Adrenal gland (tissue), 12 donors: ENCODE results near the gene BLVRB. TPM values are rescaled to one million over a fixed set of nuclear protein-coding genes. Genes with fewer than 3 reads are reported as not detected.

Source experiments
- DNase-seq, 7 donors: peaks; one replicate each; pipeline ENCODE4 v3.0.0-alpha.2; 2019 to 2020
- H3K27ac ChIP-seq, 5 donors: fragments of 200-600 bp; sonication (generic) in 4 of 5; 1 replicate in 3 of 5; 2 replicates in 2 of 5; pipeline versions ENCODE4 v1.5.1 to v1.8.0; 2016 to 2020; ENCODE audit warnings: mild to moderate bottlenecking in 1 of 5
- H3K27me3 ChIP-seq: fragments of 200-600 bp; 2 replicates; pipeline ENCODE4 v1.8.0; 2021
- H3K36me3 ChIP-seq, 2 donors: fragments of 200-600 bp; replicated peaks in 1 of 2; 1 replicate in 1 of 2; 2 replicates in 1 of 2; pipeline versions ENCODE4 v1.5.1 to v1.8.0; 2018 to 2022
- H3K4me1 ChIP-seq, 2 donors: fragments of 200-600 bp; replicated peaks in 1 of 2; 1 replicate in 1 of 2; 2 replicates in 1 of 2; pipeline versions ENCODE4 v1.5.1 to v1.8.0; 2018 to 2021
- H3K4me3 ChIP-seq, 4 donors: fragments of 200-600 bp; sonication (generic) in 3 of 4; one replicate each; pipeline ENCODE4 v1.5.1; 2016 to 2018
- H3K9me3 ChIP-seq, 3 donors: fragments of 200-600 bp; sonication (generic) in 1 of 3; replicated peaks in 1 of 3; 1 replicate in 2 of 3; 2 replicates in 1 of 3; pipeline versions ENCODE4 v1.5.1 to v1.8.0; 2016 to 2021
- POLR2A ChIP-seq, 2 donors: fragments of 450-650 bp; IDR thresholded peaks; one replicate each; pipeline ENCODE4 v1.6.1; 2017; ENCODE audit warnings: antibody characterized with exemption in 2 of 2, mild to moderate bottlenecking in 2 of 2, moderate library complexity in 1 of 2
- WGBS, 4 donors: extraction: QIAGEN DNeasy Blood & Tissue Kit in 2 of 4; methylation state at CpG; one replicate each; pipeline versions ENCODE4 v1.1.5 to v1.1.7; 2013 to 2017; 5-methylcytosine and 5-hydroxymethylcytosine counted together
- intact Hi-C, 2 donors: fragments of 100-400 bp; cut with DNase I; formaldehyde crosslinking; loops; one replicate each; pipeline versions ENCODE4 v1.14.1 to v1.15.0; 2022 to 2023
- polyA plus RNA-seq, 3 donors: library from polyadenylated mRNA; stranded (reverse); fragments of 200-250 nt in 2 of 3; fragments of 350-450 nt in 1 of 3; fragmentation: Illumina TruSeq in 1 of 3; extraction: RNeasy Lipid Tissue Mini Kit (QIAGEN cat#74804) in 1 of 3; gene quantifications; one replicate each; pipeline ENCODE4 v1.2.3, GENCODE V29; 2013 to 2014
- total RNA-seq, 9 donors: library from RNA; depleted of rRNA in 4 of 9; stranded (reverse); fragments of >200 nt in 4 of 9; fragments of 120-200 nt in 1 of 9; fragmentation: NEBNext Ultra II Directional in 1 of 9; extraction: Animal tissue kit (Norgen Biotek cat#: 25700) in 1 of 9; gene quantifications; one replicate each; pipeline versions ENCODE4 v1.1.0 to v1.2.4, GENCODE V29; 2013 to 2023
- TF ChIP-seq, protein P1 (sequence below), 6 experiments: fragments of 450-650 bp in 4 of 6; fragments of 200-600 bp in 2 of 6; sonication (generic) in 1 of 6; IDR thresholded peaks; 1 replicate in 5 of 6; 2 replicates in 1 of 6; pipeline versions ENCODE4 v1.5.1 to v1.8.0; 2016 to 2021; ENCODE audit warnings: antibody characterized with exemption in 6 of 6, mild to moderate bottlenecking in 2 of 6, moderate library complexity in 1 of 6
- donor health status: healthy with polysubstance abuse.
- donor health status: Bipolar disorder and iron deficiency.
- donor health status: DM: yes; HTN: yes; CAD: no.
- donor health status: DM: no; HTN: no; CAD: no.
- donor health status: DM: no; HTN: no; CAD: no.
- donor health status: DM: yes; HTN: yes; CAD: no.

BLVRB gene
- total and polyA plus RNA-seq, 12 donors: 53.8 to 303 (median 123) TPM

DNA sequence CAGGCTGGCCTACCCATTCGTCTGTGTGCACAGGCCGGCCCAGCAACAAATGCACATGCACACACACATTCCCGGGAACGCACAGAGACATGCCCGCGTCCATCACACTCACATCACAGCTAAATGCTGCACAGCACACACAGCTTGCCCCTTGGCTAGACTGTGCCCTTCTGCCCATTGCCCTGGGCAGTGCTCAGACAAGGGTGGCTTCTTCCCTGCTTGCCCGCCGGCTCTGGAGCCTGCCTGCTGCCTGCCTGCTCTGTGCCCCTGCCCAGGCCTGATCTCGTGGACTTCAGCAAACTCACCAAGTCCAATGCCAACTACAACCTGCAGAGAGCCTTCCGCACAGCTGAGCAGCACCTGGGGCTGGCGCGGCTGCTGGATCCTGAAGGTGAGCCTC is 31.7 kb upstream of the BLVRB start:
- Histone ChIP-seq H3K27ac (no peak overlapping the region), H3K9me3 (no peaks in the 10 kb centered on the region), H3K36me3 (no peaks in the 10 kb centered on the region), H3K27me3 (no peaks in the 10 kb centered on the region), H3K4me1 (no peaks in the 10 kb centered on the region), H3K4me3 (no peak overlapping the region)
- intact Hi-C loops: no loop called here
- 84 to 93% (median 86%) methylated on average over 8 to 12 of the region's 12 CpGs for WGBS, 4 donors
- TF ChIP-seq, protein P1, sequence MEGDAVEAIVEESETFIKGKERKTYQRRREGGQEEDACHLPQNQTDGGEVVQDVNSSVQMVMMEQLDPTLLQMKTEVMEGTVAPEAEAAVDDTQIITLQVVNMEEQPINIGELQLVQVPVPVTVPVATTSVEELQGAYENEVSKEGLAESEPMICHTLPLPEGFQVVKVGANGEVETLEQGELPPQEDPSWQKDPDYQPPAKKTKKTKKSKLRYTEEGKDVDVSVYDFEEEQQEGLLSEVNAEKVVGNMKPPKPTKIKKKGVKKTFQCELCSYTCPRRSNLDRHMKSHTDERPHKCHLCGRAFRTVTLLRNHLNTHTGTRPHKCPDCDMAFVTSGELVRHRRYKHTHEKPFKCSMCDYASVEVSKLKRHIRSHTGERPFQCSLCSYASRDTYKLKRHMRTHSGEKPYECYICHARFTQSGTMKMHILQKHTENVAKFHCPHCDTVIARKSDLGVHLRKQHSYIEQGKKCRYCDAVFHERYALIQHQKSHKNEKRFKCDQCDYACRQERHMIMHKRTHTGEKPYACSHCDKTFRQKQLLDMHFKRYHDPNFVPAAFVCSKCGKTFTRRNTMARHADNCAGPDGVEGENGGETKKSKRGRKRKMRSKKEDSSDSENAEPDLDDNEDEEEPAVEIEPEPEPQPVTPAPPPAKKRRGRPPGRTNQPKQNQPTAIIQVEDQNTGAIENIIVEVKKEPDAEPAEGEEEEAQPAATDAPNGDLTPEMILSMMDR (IDR thresholded peaks at IDR 0.05): no peak
- no peak for TF ChIP-seq POLR2A (IDR thresholded peaks at IDR 0.05)
- DNase-seq: no peak

DNA sequence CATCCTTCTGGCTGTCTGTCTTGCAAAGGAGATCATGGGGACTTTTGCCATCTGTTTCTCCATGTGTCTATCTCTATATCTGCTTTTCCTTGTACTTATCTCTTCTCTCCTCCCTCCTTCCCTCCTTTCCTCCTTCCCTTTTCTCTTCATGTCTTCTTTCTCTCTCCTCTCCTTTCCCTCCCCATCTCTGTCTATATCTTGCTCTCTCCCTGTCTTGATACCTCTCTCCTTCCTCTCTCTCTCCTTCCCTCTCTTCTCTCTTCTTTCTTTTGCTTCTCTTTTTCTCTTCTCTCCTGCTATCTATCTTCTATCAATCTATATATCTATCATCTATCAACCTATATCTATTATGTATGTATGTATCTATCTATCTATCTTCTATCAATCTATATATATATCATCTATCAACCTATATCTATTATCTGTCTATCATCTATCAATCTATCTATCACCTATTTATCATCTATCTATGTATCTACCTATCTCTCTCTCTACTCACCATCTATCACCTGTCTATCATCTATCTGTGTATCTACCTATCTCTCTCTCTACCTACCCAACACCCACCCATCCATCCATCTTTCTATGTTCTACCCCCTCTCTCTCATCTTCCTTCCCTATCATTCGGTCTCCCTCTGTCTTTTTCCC is 28.8 kb upstream of the BLVRB start:
- Histone ChIP-seq H3K27me3 (no peaks in the 10 kb centered on the region), H3K36me3 (no peaks in the 10 kb centered on the region), H3K27ac (no peak overlapping the region), H3K4me3 (no peak overlapping the region), H3K4me1 (no peaks in the 10 kb centered on the region), H3K9me3 (no peaks in the 10 kb centered on the region)
- intact Hi-C loops: no loop called here
- no peak for TF ChIP-seq POLR2A (IDR thresholded peaks at IDR 0.05)
- TF ChIP-seq, protein P1 (IDR thresholded peaks at IDR 0.05): no peak
- WGBS, 4 donors: 62 to 79% (median 74%) methylated on average over 1 of the region's 1 CpG
- no peak for DNase-seq

DNA sequence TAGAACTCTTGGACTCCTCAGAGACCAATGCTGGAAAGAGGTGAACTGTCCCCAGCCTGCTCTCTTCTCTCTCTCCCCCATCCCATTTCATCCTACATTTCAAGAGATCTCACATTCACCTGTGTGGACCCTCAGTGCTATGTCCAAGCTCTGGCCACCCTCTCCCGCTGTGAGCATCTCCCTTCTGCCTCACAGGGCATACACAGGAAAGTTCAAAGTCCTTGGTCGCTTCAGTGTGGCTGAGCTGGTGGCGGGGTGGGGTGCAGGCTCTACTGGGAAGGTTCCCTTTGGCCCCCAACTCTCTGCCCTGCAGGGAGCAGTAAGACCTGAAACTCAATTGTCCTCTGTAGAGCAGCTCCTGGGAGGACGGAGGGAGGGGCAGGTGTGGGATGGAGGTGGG is 28.2 kb upstream of the BLVRB start:
- H3K4me3 ChIP-seq: no peak overlapping the region
- intact Hi-C loops: no loop called here

DNA sequence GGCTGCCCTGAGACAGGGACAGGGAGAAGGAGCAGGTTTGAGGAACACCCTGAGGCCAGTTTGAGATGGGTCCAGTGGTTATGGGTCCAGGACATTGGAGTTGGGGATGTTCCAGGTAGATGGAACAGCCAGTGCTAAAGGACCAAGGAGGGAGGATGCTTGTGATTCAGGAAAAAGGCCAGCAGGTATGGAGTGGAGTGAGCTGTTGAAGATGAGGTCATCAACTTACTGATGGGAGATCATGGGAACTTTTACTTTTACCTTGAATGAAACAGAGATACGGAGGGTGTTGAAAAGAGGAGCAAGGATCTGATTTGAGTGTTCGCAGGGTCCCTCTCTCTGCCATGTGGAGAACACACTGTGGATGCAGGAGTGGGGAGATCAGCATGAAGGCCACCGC is 26.7 kb upstream of the BLVRB start:
- H3K4me3 ChIP-seq: no peak overlapping the region
- no peak for TF ChIP-seq POLR2A (IDR thresholded peaks at IDR 0.05)
- TF ChIP-seq, protein P1 (IDR thresholded peaks at IDR 0.05): no peak
- no peak overlapping the region for H3K27ac ChIP-seq
- DNase-seq: no peak
- no peaks in the 10 kb centered on the region for H3K36me3 ChIP-seq
- no peaks in the 10 kb centered on the region for H3K9me3 ChIP-seq
- H3K27me3 ChIP-seq: no peaks in the 10 kb centered on the region
- intact Hi-C loops: no loop called here
- H3K4me1 ChIP-seq: no peaks in the 10 kb centered on the region
- 88 to 97% (median 95%) methylated on average over 3 of the region's 3 CpGs for WGBS, 4 donors

More for the DNA sequence above, 28.2 kb upstream of the BLVRB start:
- no peak for DNase-seq
- Histone ChIP-seq H3K27me3 (no peaks in the 10 kb centered on the region), H3K36me3 (no peaks in the 10 kb centered on the region), H3K27ac (no peak overlapping the region), H3K9me3 (no peaks in the 10 kb centered on the region), H3K4me1 (no peaks in the 10 kb centered on the region)
- WGBS, 4 donors: 64 to 70% (median 65%) methylated on average over 3 to 4 of the region's 4 CpGs
- no peak for TF ChIP-seq POLR2A (IDR thresholded peaks at IDR 0.05)
- TF ChIP-seq, protein P1 (IDR thresholded peaks at IDR 0.05): no peak
